Activated CD8-positive, alpha-beta memory T cell treated with anti-CD3 and anti-CD28 coated beads, Interleukin-2, amount 50 U/mL, for 4 hours (primary cell): ENCODE measurements around the gene SLC2A10.

Experiments used
- DNase-seq: peaks from one replicate; pipeline ENCODE4 v3.0.0-alpha.2; 2020

Gene SLC2A10

DNA sequence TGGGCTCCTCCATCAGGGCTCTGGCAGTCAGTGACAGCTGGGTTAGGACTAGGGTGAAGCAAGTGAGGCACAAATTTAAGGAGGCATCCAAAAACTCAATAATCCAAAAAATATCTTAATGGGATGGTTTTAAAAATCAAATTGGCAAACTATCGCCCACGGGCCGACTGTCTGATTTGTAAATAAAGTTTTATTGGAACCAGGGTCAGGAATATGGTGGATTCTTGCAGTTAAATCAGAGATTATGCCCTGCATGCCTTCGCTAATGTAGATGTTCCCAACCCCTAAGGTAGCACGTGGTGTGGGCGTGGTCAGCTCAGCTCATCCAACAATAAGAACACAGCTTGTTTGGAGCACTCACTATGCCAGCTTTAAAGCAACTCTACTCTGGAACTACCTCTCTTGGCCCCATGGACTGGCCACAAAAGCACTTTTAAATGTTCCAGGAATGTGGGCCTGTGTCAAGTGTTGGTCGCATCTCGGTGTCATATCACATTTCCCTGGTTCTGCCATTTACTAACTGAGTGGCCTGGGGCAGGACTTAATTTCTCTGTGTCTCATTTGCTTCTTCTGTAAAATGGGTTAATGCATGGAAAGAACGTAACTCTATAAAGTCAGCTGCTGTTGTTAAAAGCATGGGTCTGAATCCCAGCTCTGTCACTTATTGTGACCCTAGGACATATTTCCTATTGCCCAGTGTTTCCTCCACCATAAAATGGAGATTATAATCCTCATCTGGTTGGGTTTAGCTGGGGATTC, 27.2 kb upstream of the SLC2A10 start:
- DNase-seq = no peak

- DNase-seq = no peak
These were observed 26.3 kb upstream of the SLC2A10 start for GRCh38 chr20:46683011-46683667.

DNA sequence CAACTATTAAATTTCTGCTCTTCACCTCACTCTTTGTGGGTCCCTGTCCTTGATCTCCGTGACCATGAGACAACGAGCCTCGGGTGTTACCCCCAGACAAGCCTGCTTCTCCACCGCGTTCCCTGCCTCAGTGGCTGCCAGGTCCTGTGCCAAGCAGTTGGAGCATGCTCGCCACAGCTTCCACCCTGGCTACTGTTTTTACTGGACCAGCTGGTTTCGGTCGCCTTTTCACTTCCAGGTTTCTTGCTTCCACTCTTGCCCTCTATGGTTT, 25.8 kb upstream of the SLC2A10 start:
- DNase-seq = no peak

DNA sequence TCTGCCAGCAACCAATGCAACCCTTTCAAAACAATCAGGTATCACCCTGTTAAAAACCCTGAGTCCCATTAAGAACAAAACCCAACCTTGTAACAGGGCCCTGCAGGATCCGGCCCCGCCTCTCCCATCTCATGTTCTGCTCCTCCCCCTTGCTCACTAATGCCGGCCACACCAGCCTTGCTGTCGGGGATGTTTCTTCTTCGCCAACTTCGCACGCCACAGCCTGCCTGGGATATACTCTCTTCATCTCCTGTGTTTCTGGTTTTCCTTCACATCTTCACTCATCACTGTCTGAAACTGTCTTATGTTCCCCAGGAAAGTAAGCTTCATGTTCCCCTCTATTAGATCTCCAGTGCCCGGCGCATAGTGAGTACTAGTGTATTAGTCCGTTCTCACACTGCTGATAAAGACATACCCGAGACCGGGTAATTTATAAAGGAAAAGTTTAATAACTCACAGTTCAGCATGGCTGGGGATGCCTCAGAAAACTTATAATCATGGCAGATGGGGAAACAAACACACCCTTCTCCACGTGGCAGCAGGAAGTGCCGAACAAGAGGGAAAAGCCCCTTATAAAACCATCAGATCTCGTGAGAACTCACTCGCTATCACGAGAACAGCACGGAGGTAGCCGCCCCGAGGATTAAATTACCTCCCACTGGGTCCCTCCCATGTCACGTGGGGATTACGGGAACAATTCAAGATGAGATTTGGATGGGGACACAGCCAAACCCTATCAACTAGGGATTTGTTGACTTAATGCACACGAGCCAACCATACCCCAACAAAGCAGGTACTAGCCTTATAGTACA, 25.3 kb upstream of the SLC2A10 start:
- no peak for DNase-seq

DNA sequence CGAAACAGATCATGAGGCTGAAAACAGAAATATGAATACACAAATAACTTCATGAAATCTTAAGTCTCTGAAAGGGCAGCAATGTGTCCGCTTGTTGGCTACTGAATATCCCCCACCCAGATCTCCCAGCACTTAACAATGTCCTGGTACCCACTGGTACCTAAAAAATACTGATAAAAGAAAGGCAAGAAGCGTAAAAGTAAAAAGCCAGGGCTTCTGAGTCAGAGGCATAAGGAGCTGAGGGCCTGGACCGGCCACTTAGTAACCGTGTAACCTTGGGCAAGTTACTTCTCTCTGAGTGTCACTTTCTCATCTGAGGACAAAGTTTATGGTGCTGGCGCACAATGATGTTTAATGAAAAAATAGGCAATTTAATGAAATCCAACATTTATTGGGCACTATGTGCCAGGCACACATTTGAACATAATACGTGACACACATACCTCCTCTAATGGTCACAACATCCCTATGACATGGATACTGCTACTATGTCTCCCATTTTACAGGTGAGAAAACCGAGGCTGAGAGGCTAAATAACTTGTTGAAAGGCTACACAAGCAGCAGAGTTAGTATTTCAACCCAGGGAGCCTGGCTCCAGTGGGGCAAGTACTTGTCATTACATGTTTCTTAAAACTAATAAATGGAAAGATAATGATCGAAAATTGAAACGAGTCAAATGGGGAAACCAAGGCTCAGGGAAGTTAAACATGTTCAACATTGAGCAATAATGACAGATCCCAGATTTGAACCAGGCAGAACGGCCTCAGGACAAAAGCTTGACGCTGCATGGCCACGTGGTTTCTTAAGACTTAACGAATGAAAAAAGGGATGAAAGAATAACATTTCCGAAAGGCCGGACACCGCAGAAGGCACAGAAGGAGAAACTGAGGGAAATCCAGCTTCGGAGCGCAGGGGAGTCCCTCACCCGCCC, 21.0 kb upstream of the SLC2A10 start:
- no peak for DNase-seq

GRCh38 chr20:46689082-46689753, 20.2 kb upstream of the SLC2A10 start, which contains the start of gene TP53RK:
Gene TP53RK, minus strand, starts transcription at chr20:46689444. Its CDS starts 30 bp downstream, at chr20:46689414.
- peak; percentile 95 for DNase-seq

DNA sequence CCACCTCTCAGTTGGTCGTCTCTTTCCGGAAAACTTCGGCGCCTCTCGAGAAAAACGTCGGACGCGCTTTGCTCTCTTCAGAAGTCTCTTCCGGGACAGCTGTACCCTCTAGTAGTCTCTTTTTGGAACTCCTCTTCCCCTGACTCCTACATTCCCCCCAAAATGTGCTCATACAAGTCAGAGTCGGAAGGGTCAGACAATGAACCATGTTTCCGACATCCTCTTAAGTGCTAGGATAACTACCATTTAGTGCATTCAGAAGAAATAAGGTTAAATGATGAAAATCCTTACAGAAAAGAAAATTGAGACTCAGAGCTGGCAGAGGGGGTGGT, 19.7 kb upstream of the SLC2A10 start:
- DNase-seq = no peak

- DNase-seq = no peak
These were observed 19.0 kb upstream of the SLC2A10 start for GRCh38 chr20:46690219-46691106.

DNA sequence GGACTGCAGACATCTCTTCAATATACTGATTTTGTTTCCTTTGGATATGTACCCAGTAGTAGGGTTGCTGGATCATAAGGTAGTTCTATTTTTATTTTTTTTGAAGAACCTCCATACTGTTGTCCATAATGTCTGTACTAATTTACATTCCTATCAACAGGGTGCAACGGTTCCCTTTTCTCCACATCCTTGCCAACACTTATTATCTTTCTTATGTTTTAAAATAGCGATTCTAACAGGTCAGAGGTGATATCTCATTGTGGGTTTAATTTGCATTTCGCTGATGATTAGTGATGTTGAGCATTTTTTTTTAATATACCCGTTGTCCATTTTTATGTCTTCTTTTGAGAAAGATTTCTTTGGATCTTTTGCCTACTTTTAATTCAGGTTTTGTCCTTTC, 18.3 kb upstream of the SLC2A10 start:
- no peak for DNase-seq

GRCh38 chr20:46694484-46694883, 15.0 kb upstream of the SLC2A10 start:
- no peak for DNase-seq

DNA sequence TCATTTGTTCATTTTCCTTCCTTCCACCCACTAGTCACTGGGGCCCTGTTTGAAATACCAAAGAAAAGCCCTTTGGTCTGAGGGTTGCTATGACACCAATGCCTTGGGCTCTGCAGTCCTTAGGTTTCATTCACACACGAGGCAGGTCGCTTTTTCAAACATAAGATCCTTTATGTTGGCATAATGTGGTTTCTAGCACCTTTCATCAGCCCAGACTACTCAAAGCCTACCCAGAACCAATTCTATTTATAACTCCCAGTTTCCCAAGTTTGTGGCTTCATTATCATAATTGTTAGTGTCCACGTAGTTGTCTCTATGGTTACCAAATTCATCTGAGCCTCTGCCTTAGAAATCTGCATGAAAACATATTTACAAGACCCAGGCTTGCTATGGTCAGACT, 13.6 kb upstream of the SLC2A10 start:
- no peak for DNase-seq

- no peak for DNase-seq
These were observed 12.6 kb upstream of the SLC2A10 start for GRCh38 chr20:46696791-46697279.

- no peak for DNase-seq
These were observed 10.7 kb upstream of the SLC2A10 start for GRCh38 chr20:46698788-46699187.

- DNase-seq = no peak
These were observed 9.6 kb upstream of the SLC2A10 start for GRCh38 chr20:46699651-46700359.

DNA sequence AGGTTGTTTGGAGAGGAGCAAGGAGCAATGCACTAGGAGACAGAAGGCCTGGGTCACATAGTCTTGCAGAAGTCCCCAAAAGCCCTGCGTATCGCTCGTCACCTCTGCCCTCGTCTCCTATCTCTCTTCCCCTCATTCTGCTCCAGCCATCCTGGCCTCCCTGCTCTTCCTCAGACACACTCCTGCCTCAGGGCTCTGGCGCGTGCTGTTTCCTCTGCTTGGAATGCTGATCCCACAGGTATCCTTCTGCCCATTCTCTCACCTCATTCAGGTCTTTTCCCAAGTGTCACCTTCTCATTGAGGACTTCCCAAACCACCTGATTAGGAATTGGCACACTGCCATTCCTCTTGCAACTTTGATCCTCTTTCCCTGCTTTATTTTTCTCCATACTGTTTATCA, 9.0 kb upstream of the SLC2A10 start:
- no peak for DNase-seq

DNA sequence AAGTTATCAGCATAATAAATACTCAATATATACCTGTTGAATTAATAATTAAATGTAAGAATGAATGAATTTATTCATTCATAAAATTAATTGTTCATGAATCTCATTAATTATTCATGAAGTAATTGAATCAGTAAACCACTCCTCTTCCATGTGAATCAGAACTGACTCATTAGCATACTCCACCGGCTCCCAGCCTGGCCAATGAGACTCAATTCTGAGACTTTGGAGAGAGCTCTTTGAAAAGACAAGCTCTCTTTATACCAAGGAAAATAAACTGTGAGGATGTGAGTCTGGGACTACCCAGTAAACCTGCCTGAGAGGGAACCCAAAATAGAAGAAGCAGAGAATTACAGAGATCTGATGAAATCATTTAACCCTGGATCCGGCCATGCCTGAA, 8.4 kb upstream of the SLC2A10 start:
- DNase-seq = no peak

DNA sequence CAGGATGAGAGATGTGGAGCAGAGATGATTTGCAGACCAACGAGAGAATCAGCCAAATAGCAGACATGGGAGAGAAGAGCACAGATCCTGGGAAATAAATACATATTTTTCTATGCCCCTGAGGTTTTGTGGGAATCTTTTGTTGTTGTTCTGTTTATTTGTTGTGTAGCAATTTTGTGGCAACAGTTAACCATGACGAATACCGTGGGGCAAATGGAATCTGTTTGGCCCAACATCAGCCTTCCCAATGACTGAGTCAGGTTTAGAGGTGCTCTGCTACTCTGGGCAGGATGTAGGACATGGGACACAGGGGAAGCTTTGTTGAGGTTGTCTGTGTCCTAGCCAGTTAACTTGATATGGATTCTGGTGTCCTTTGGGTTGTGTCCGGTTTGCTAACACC, 7.9 kb upstream of the SLC2A10 start:
- DNase-seq = no peak

GRCh38 chr20:46701986-46702385, 7.5 kb upstream of the SLC2A10 start:
- DNase-seq = no peak

- DNase-seq = no peak
These were observed 6.8 kb upstream of the SLC2A10 start for GRCh38 chr20:46702447-46703203.

DNA sequence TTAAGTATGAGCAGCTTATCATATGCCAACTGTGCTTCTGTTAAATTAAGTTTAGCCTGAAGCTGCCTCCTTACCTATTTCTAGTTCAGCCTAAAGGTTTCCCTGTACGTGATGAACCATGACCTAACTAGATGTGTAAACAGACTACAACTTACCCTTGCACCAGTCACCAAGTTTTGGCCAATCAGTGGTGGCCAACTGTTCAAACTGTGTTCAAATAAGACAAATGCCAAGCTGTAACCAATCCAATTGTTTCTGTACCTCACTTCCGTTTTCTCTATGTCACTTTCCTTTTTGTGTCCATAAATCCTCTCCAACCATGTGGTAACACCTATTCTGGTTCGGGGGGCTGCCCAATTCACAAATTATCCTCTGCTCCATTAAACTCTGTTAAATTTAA, 6.0 kb upstream of the SLC2A10 start:
- DNase-seq = no peak
